Measurements from ENCODE around the gene SLC4A3.

- no peak for TF ChIP-seq GATA2 (IDR thresholded peaks at IDR 0.05; ENCODE audit: low read depth, low read length)
- TF ChIP-seq GATA3 (IDR thresholded peaks at IDR 0.05; ENCODE audit: low read depth, low read length) = no peak
These were observed 23.7 kb upstream of the SLC4A3 start for GRCh38 chr2:219603771-219604170.
